ENCODE data around the gene WDFY1. TPM values are rescaled to one million over a fixed set of nuclear protein-coding genes. Genes with fewer than 3 reads are reported as not detected.

The WDFY1 gene
- total RNA-seq, 1 experiment from 2014 or later = 44.7 TPM

DNA sequence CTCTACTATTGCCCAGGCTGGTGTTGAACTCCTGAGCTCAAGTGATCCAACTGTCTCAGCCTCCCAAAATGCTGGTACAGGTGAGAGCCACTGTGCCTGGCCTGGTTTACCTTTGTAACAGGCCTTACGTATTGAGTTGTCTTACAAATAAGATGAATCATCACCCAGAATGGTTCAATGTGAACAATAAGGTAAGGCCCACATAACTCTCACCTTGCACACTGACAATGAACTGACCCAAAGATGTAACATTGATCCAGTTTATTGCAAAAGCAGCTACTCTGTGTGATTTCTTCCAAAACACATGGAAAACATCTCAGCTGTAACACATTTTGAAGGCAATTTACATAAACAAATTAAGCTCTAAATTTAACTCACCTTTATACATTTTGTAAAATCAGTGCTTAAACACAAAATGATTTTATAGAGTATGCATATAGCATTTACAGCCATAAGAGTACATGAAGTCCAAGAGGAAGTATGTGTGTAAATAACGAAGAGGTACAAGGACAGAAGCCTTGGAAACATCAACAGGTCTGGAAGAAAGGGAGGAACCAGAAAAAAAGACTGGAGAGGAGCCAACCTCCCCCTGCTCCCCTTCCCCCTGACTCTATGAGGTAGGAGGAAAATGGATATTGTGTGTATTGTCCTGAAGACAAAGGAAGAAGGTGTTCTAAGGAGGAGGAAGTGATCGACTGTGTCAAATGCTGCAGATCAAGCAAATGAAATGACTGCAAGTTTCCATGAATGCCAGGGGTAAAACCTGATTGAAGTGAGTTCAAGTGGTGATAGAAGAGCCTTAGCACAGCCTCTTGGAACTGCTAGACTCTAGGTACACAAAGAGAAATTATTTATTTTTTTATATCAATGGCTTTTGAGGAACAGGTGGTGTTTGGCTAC is 5.6 kb upstream of the WDFY1 start:
- Histone ChIP-seq H2AFZ (ENCODE audit: low read depth, low read length, poor library complexity, severe bottlenecking) (no peak overlapping the region), H3K36me3 (ENCODE audit: control insufficient read depth in 1 of 2, insufficient read depth in 2 of 2, low read length in 2 of 2) (no peaks in the 10 kb centered on the region), H4K20me1 (ENCODE audit: insufficient read depth) (no peaks in the 10 kb centered on the region), H3K9ac (ENCODE audit: low read length) (no peak overlapping the region), H3K4me2 (ENCODE audit: low read length) (no peak overlapping the region), H3K79me2 (ENCODE audit: insufficient read depth, low read length) (no peaks in the 10 kb centered on the region), H3K4me3 (replicated peaks in 1 of 2; ENCODE audit: low read depth in 1 of 2, low read length in 2 of 2) (no peak overlapping the region), H3K9me3 (ENCODE audit: control insufficient read depth in 1 of 2, insufficient read depth in 1 of 2, low read depth in 1 of 2, low read length in 2 of 2) (no peaks in the 10 kb centered on the region), H3K27ac (ENCODE audit: low read depth, low read length) (no peak overlapping the region), H3K9me2 (ENCODE audit: insufficient read depth) (no peaks in the 10 kb centered on the region), H3K27me3 (ENCODE audit: insufficient read depth, low read length) (no peaks in the 10 kb centered on the region), H3K4me1 (ENCODE audit: control insufficient read depth in 1 of 2, insufficient read depth in 2 of 2, low read length in 2 of 2) (peaks cover 5 to 13% of the 10 kb centered on the region in 2 experiments; a peak in 3 of 4 replicates)
- ChIA-PET CTCF (no interaction called here), RAD21 (ENCODE audit: low non-redundant PET in 1 of 2, low total read pairs in 2 of 2, uncharacterized antibody in 2 of 2, unreplicated experiment in 2 of 2) (no interaction called here), POLR2A (no interaction called here)
- DNase-seq (ENCODE audit: low read depth, low spot score) (no peak), ATAC-seq (no peak)
- intact Hi-C loops (cut with micrococcal nuclease) = no loop called here
- BruUV-seq (replicated peaks) = no TSS peak
- no peak for TF ChIP-seq FOSL1 (IDR thresholded peaks at IDR 0.05; ENCODE audit: low read depth)

DNA sequence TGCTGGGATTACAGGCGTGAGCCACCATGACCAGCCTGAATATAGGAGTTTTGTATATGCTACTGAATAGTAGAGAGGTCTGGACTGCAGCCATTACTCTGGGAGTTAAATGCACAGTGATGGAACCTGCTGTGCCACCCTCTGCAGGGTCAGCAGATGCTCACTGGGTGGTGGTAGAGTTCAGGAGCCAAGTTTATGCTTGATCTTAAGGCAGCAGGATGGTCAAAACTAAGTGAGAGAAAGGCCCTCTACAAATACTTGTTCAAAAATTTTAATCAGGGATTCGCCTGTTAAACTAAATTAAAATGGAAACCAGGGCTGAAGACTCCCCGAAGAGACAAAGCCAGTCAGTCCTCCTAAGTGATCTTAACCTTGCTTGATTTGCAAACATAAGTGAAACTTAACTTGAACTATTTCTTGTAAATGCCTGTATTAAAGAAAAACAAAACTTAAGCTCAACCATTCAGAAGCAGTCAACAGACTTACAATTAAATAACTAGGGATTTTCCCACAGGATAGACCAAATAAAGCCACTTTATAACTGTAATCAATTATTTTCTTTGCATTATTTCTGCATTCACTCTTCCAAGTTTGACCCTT is 4.2 kb upstream of the WDFY1 start:
- TF ChIP-seq CTCF (IDR thresholded peaks at IDR 0.05 in 2 of 3, conservative IDR thresholded peaks at IDR 0.05 in 1 of 3; ENCODE audit: borderline replicate concordance in 1 of 3, insufficient read depth in 1 of 3, low read depth in 2 of 3, low read length in 2 of 3) (no peak), POLR2AphosphoS5 (IDR thresholded peaks at IDR 0.05; ENCODE audit: low read depth, low read length) (no peak), ZFX (IDR thresholded peaks at IDR 0.05) (no peak), EZH2 (IDR thresholded peaks at IDR 0.05) (no peak), ZNF274 (IDR thresholded peaks at IDR 0.05; ENCODE audit: low read depth, low read length) (no peak), TCF7L2 (IDR thresholded peaks at IDR 0.05; ENCODE audit: borderline replicate concordance, extremely low read depth, insufficient read depth, insufficient read length) (no peak)
- no peaks in the 10 kb centered on the region for H4K20me1 ChIP-seq (ENCODE audit: insufficient read depth)
- no peak overlapping the region for H3K4me3 ChIP-seq (replicated peaks in 1 of 2; ENCODE audit: low read depth in 1 of 2, low read length in 2 of 2)
- no peaks in the 10 kb centered on the region for H3K36me3 ChIP-seq (ENCODE audit: control insufficient read depth in 1 of 2, insufficient read depth in 2 of 2, low read length in 2 of 2)
- H3K9ac ChIP-seq (ENCODE audit: low read length) = no peak overlapping the region
- no peaks in the 10 kb centered on the region for H3K27me3 ChIP-seq (ENCODE audit: insufficient read depth, low read length)
- no peaks in the 10 kb centered on the region for H3K9me3 ChIP-seq (ENCODE audit: control insufficient read depth in 1 of 2, insufficient read depth in 1 of 2, low read depth in 1 of 2, low read length in 2 of 2)
- H3K27ac ChIP-seq (ENCODE audit: low read depth, low read length) = no peak overlapping the region
- H3K9me2 ChIP-seq (ENCODE audit: insufficient read depth) = no peaks in the 10 kb centered on the region
- CTCF ChIA-PET = no interaction called here
- intact Hi-C loops (cut with micrococcal nuclease) = loop anchor here (10.0 kb wide), 2 partner anchors 115 to 255 kb away; partner anchors contain the start of gene AP1S3
- POLR2A ChIA-PET = no interaction called here
- H3K4me1 ChIP-seq (ENCODE audit: control insufficient read depth in 1 of 2, insufficient read depth in 2 of 2, low read length in 2 of 2) = peaks cover 5 to 16% of the 10 kb centered on the region in 2 experiments; a peak in 3 of 4 replicates
- DNase-seq (ENCODE audit: low read depth, low spot score) = no peak
- H3K79me2 ChIP-seq (ENCODE audit: insufficient read depth, low read length) = peaks cover 8% of the 10 kb centered on the region
- BruUV-seq (replicated peaks) = no TSS peak
- RAD21 ChIA-PET (ENCODE audit: low non-redundant PET in 1 of 2, low total read pairs in 2 of 2, uncharacterized antibody in 2 of 2, unreplicated experiment in 2 of 2) = no interaction called here
- H3K4me2 ChIP-seq (ENCODE audit: low read length) = no peak overlapping the region
- no peak overlapping the region for H2AFZ ChIP-seq (ENCODE audit: low read depth, low read length, poor library complexity, severe bottlenecking)
- no peak for ATAC-seq

Data from HCT116 (cell line).